ENCODE results near the gene ADAMTSL1. TPM values are rescaled to one million over a fixed set of nuclear protein-coding genes. Genes with fewer than 3 reads are reported as not detected.

Gene ADAMTSL1
- total RNA-seq, 1 experiment from 2014 or later, result 1.2 TPM

- H3K4me3 Mint-ChIP-seq, result no peak overlapping the region
- H3K9me3 Mint-ChIP-seq, result no peaks in the 10 kb centered on the region; a peak in 1 of 5 replicates
Measured at GRCh38 chr9:18499980-18500379, 26.0 kb downstream of the ADAMTSL1 start.

More at GRCh38 chr9:18499980-18500379, 26.0 kb downstream of the ADAMTSL1 start:
- DNase-seq, result no peak
- H3K79me1 ChIP-seq (ENCODE audit: insufficient read depth, low read depth, low read length, poor library complexity, severe bottlenecking), result no peaks in the 10 kb centered on the region
- no peaks in the 10 kb centered on the region for H3K79me2 ChIP-seq (ENCODE audit: insufficient read depth, low read length)
- H3K14ac ChIP-seq (ENCODE audit: insufficient read depth, low read length), result no peak overlapping the region
- no peaks in the 10 kb centered on the region for H4K20me1 ChIP-seq (ENCODE audit: control insufficient read depth, insufficient read depth, insufficient read length)
- no peak overlapping the region for H2BK12ac ChIP-seq (ENCODE audit: insufficient read length, low read depth, low read length)
- no peak overlapping the region for H2BK20ac ChIP-seq (ENCODE audit: low read depth, low read length, poor library complexity, severe bottlenecking)
- H3T11ph ChIP-seq (ENCODE audit: low read length), result no peak overlapping the region
- H2BK120ac ChIP-seq (ENCODE audit: low read depth, low read length, poor library complexity, severe bottlenecking), result no peak overlapping the region
- H4K5ac ChIP-seq (ENCODE audit: insufficient read length, low read depth, low read length), result no peak overlapping the region
- H3K4me2 ChIP-seq (ENCODE audit: insufficient read depth, insufficient read length, low read length), result no peak overlapping the region
- no peak overlapping the region for H3K4ac ChIP-seq (ENCODE audit: low read depth, low read length)
- Mint-ChIP-seq H3K27me3 (ENCODE audit: low read depth) (no peaks in the 10 kb centered on the region), H3K36me3 (ENCODE audit: insufficient read depth in 1 of 3, low read depth in 3 of 3) (peaks cover 0 to 3% (median 0%) of the 10 kb centered on the region in 3 experiments; a peak in 1 of 7 replicates), H3K27ac (no peak overlapping the region), H3K4me1 (peaks cover 28 to 39% of the 10 kb centered on the region in 2 experiments)
- no peak overlapping the region for H3K27ac ChIP-seq (ENCODE audit: insufficient read length, low read depth, low read length)
- H3K27me3 ChIP-seq (ENCODE audit: insufficient read depth, low read length), result no peaks in the 10 kb centered on the region
- H3K18ac ChIP-seq (ENCODE audit: insufficient read length, low read depth, low read length), result no peak overlapping the region
- no peak overlapping the region for H2AK5ac ChIP-seq (ENCODE audit: insufficient read length, low read length)
- no peak overlapping the region for H2BK5ac ChIP-seq (ENCODE audit: insufficient read length, low read length)
- H3K4me1 ChIP-seq (ENCODE audit: insufficient read depth, low read length), result no peaks in the 10 kb centered on the region
- H3K9ac ChIP-seq (ENCODE audit: extremely low read depth, insufficient read length, low read length), result no peak overlapping the region
- H3K23ac ChIP-seq (ENCODE audit: insufficient read length, low read depth, low read length), result no peak overlapping the region
- H3K56ac ChIP-seq (ENCODE audit: insufficient read length, low read depth, low read length), result no peak overlapping the region
- no peak overlapping the region for H4K8ac ChIP-seq (replicated peaks; ENCODE audit: insufficient read length, low read depth, low read length)
- WGBS (ENCODE audit: extremely low coverage, insufficient read length, low lambda C conversion rate), result no CpG with 5 or more reads among the region's 1 CpG
- H4K91ac ChIP-seq (ENCODE audit: insufficient read length, low read depth, low read length), result no peak overlapping the region
- H3K23me2 ChIP-seq (ENCODE audit: insufficient read length, low read depth, low read length, poor library complexity, severe bottlenecking), result no peaks in the 10 kb centered on the region
- no peaks in the 10 kb centered on the region for H3K9me3 ChIP-seq (ENCODE audit: control insufficient read depth, low read depth, low read length)
- no peak for TF ChIP-seq CTCF (conservative IDR thresholded peaks at IDR 0.05)
- H2BK15ac ChIP-seq (ENCODE audit: low read depth, low read length), result no peak overlapping the region
- H2AFZ ChIP-seq (ENCODE audit: low read length), result no peak overlapping the region

Measured in H9 (cell line).